Lower leg skin (tissue), 3 donors: Measurements from ENCODE around the gene CDC42SE2.

Experiments
- CTCF ChIP-seq, 3 donors: fragments of 450-650 bp; IDR thresholded peaks; one replicate each; pipeline ENCODE4 v1.5.1; 2016; ENCODE audit warnings: antibody characterized with exemption in 3 of 3, mild to moderate bottlenecking in 3 of 3, moderate library complexity in 2 of 3
- POLR2A ChIP-seq, 2 donors: fragments of 450-650 bp; IDR thresholded peaks; one replicate each; pipeline ENCODE4 v1.6.1; 2016 to 2017; ENCODE audit warnings: antibody characterized with exemption in 2 of 2, mild to moderate bottlenecking in 1 of 2, moderate library complexity in 1 of 2

GRCh38 chr5:131256507-131256823 is 7.4 kb upstream of the CDC42SE2 start:
- no peak for TF ChIP-seq POLR2A (IDR thresholded peaks at IDR 0.05)
- TF ChIP-seq CTCF (IDR thresholded peaks at IDR 0.05), result no peak
